K562 (cell line): Measurements from ENCODE around the gene CALB2. TPM values are rescaled to one million over a fixed set of nuclear protein-coding genes. Genes with fewer than 3 reads are reported as not detected.
A peak's percentile ranks its signal among the peaks of the same experiment; 100 is the strongest.

ENCODE experiments used
- AFF1 ChIP-seq, 2 experiments: fragments of 450-650 bp; IDR thresholded peaks; 2 replicates each; pipeline ENCODE4 v1.6.1; 2018; ENCODE audit warnings: mild to moderate bottlenecking in 2 of 2, low read depth in 1 of 2; ENCODE audit not compliant: partially characterized antibody in 2 of 2
- ARNT ChIP-seq, 2 experiments: fragments of 450-650 bp; IDR thresholded peaks; 2 replicates each; pipeline ENCODE4 v1.6.1; 2016; ENCODE audit warnings: mild to moderate bottlenecking in 1 of 2
- C11orf30 ChIP-seq: fragments of 450-650 bp; IDR thresholded peaks from 2 replicates; pipeline ENCODE4 v1.6.1; 2016; ENCODE audit warnings: low read depth, mild to moderate bottlenecking
- CBFA2T3 ChIP-seq: fragments of 450-650 bp; IDR thresholded peaks from 2 replicates; pipeline ENCODE4 v1.6.1; 2017
- CBX5 ChIP-seq: IDR thresholded peaks from 2 replicates; pipeline ENCODE4 v1.6.1; 2014; ENCODE audit warnings: low read depth, borderline replicate concordance
- FOXK2 ChIP-seq, 2 experiments: fragments of 450-650 bp; IDR thresholded peaks in 1 of 2; conservative IDR thresholded peaks in 1 of 2; 2 replicates each; pipeline ENCODE4 v1.6.1; 2016; ENCODE audit warnings: low read depth in 2 of 2, mild to moderate bottlenecking in 1 of 2
- KLF6 ChIP-seq: fragments of 250-450 bp; sonication (Bioruptor Pico); IDR thresholded peaks from 2 replicates; pipeline ENCODE4 v1.4.0; 2020; ENCODE audit warnings: mild to moderate bottlenecking, moderate library complexity, borderline replicate concordance
- MTA3 ChIP-seq: fragments of 450-650 bp; formaldehyde crosslinking; IDR thresholded peaks from 2 replicates; pipeline ENCODE4 v1.6.1; 2017; ENCODE audit warnings: mild to moderate bottlenecking, borderline replicate concordance
- MXD1 ChIP-seq: fragments of 250-450 bp; sonication (Bioruptor Pico); IDR thresholded peaks from 2 replicates; pipeline ENCODE4 v1.8.0; 2021; ENCODE audit warnings: borderline replicate concordance, mild to moderate bottlenecking, moderate library complexity; ENCODE audit not compliant: poor library complexity, severe bottlenecking
- MYNN ChIP-seq, 2 experiments: sonication (generic); formaldehyde crosslinking in 1 of 2; IDR thresholded peaks; 2 replicates each; pipeline versions ENCODE4 v1.5.0 to v1.6.1; 2016 to 2020; ENCODE audit warnings: antibody characterized with exemption in 1 of 2, missing genetic modification reagents in 1 of 2
- STAG1 ChIP-seq: sonication (generic); formaldehyde crosslinking; IDR thresholded peaks from 2 replicates; pipeline ENCODE4 v1.5.0; 2020; ENCODE audit warnings: missing genetic modification reagents, borderline replicate concordance
- U2AF2 ChIP-seq: fragments of 200-400 bp; formaldehyde crosslinking; optimal IDR thresholded peaks from 2 replicates; pipeline ENCODE3; 2017; ENCODE audit warnings: low read depth, mild to moderate bottlenecking, low read length
- USF2 ChIP-seq: sonication (generic); formaldehyde crosslinking; IDR thresholded peaks from 2 replicates; pipeline ENCODE4 v1.5.0; 2020; ENCODE audit warnings: missing genetic modification reagents
- ZFPM2 ChIP-seq: fragments of 250-450 bp; sonication (Bioruptor Pico); IDR thresholded peaks from 2 replicates; pipeline ENCODE4 v1.5.1; 2022; ENCODE audit warnings: mild to moderate bottlenecking
- ZNF184 ChIP-seq: sonication (generic); formaldehyde crosslinking; IDR thresholded peaks from 2 replicates; pipeline ENCODE4 v1.5.0; 2020; ENCODE audit warnings: missing genetic modification reagents
- ZNF212 ChIP-seq: fragments of 450-650 bp; formaldehyde crosslinking; IDR thresholded peaks from 2 replicates; pipeline ENCODE4 v1.4.0; 2020; ENCODE audit warnings: mild to moderate bottlenecking
- ZNF277 ChIP-seq: fragments of 250-450 bp; sonication (Bioruptor Pico); IDR thresholded peaks from 2 replicates; pipeline ENCODE4 v1.8.0; 2022; ENCODE audit warnings: inconsistent platforms, mild to moderate bottlenecking, moderate library complexity, borderline replicate concordance
- ZNF280A ChIP-seq: fragments of 450-650 bp; IDR thresholded peaks from 2 replicates; pipeline ENCODE4 v1.6.1; 2018; ENCODE audit warnings: mild to moderate bottlenecking, low read depth; ENCODE audit not compliant: partially characterized antibody
- ZNF561 ChIP-seq: fragments of 450-650 bp; formaldehyde crosslinking; conservative IDR thresholded peaks from 2 replicates; pipeline ENCODE4 v1.4.0; 2020; ENCODE audit warnings: mild to moderate bottlenecking, moderate library complexity
- ZNF644 ChIP-seq: fragments of 200-800 bp; sonication (Bioruptor generic); IDR thresholded peaks from 2 replicates; pipeline ENCODE4 v1.6.1; 2016; ENCODE audit warnings: low read depth, missing genetic modification characterization, missing compliant biosample characterization
- ZNF79 ChIP-seq: fragments of 250-450 bp; sonication (Bioruptor Pico); IDR thresholded peaks from 2 replicates; pipeline ENCODE4 v1.4.0; 2020; ENCODE audit warnings: low read depth, mild to moderate bottlenecking, moderate library complexity
- polyA plus RNA-seq, 8 experiments: library from polyadenylated mRNA; depleted of rRNA in 4 of 8; stranded (reverse) in 5 of 8; unstranded in 3 of 8; fragments of >200 nt; fragmentation: Nextera tagmentation in 2 of 8; fragmentation: Illumina TruSeq in 1 of 8; extraction: Ambion mirVana in 2 of 8; extraction: Trizol in 1 of 8; gene quantifications; 2 replicates each; pipeline versions ENCODE4 v1.2.1 to v1.2.3, GENCODE V29; 2011 to 2014; ENCODE audit warnings: inconsistent platforms in 1 of 8, missing spikeins in 1 of 8
- total RNA-seq, 7 experiments: library from RNA; depleted of rRNA in 6 of 7; stranded (reverse); fragments of >200 nt in 6 of 7; fragmentation: Illumina TruSeq in 2 of 7; extraction: Trizol in 2 of 7; gene quantifications; 2 replicates each; pipeline versions ENCODE4 v1.2.1 to v1.2.3, GENCODE V29; 2011 to 2021; ENCODE audit warnings: low replicate concordance in 1 of 7

CALB2 gene
- total and polyA plus RNA-seq, 9 of the 15 experiments (the other 6 are each of a cell fraction or from before 2014, with no cell fraction given), result not detected

GRCh38 chr16:71430744-71431143 is 72.2 kb downstream of the CALB2 start (continued):
- TF ChIP-seq USF2 (CRISPR knock-in tag), result no peak
- TF ChIP-seq CBFA2T3, result peak; percentile 97
- no peak for TF ChIP-seq ZNF212 (CRISPR knock-in tag)
- no peak for TF ChIP-seq MYNN (IDR thresholded peaks at IDR 0.05)
- TF ChIP-seq MYNN (CRISPR knock-in tag; IDR thresholded peaks at IDR 0.05), result no peak
- TF ChIP-seq STAG1 (CRISPR knock-in tag), result no peak
- TF ChIP-seq C11orf30, result no peak
- no peak for TF ChIP-seq MXD1
- peak; percentile 89 for TF ChIP-seq ZNF644 (tag)
- TF ChIP-seq ZNF277 (CRISPR knock-in tag), result no peak
- TF ChIP-seq ZFPM2 (CRISPR knock-in tag), result no peak
- no peak for TF ChIP-seq ZNF280A
- no peak for TF ChIP-seq ZNF79 (CRISPR knock-in tag)
- 0 out of 2 replicates have a peak, but pooled peaks have one; percentile 45 for TF ChIP-seq MTA3
- no peak for TF ChIP-seq U2AF2
- TF ChIP-seq ZNF561 (CRISPR knock-in tag), result no peak
- peak in 1 of 2 experiments; percentile 44; a peak in 1 of 4 replicates for TF ChIP-seq ARNT (IDR thresholded peaks at IDR 0.05)
- TF ChIP-seq ZNF184 (CRISPR knock-in tag), result no peak
- TF ChIP-seq CBX5, result no peak
- TF ChIP-seq KLF6 (CRISPR knock-in tag), result no peak
- TF ChIP-seq FOXK2 (conservative IDR thresholded peaks at IDR 0.05 in 1 of 2, IDR thresholded peaks at IDR 0.05 in 1 of 2; ENCODE audit: low read depth in 2 of 2), result peak; percentile 41 to 55; a peak in 2 of 4 replicates
- TF ChIP-seq AFF1 (IDR thresholded peaks at IDR 0.05; ENCODE audit: low read depth in 1 of 2, partially characterized antibody in 2 of 2), result peak in 1 of 2 experiments; percentile 64
